Stimulated activated CD4-positive, alpha-beta T cell treated with anti-CD3 and anti-CD28 coated beads, Interleukin-2, amount 100 ng/mL, for 24 hours (primary cell): ENCODE results near the gene TRIM17.

Experiments
- DNase-seq, 2 donors: peaks; one replicate each; pipeline ENCODE4 v3.0.0-alpha.2; 2020

Gene TRIM17

DNA sequence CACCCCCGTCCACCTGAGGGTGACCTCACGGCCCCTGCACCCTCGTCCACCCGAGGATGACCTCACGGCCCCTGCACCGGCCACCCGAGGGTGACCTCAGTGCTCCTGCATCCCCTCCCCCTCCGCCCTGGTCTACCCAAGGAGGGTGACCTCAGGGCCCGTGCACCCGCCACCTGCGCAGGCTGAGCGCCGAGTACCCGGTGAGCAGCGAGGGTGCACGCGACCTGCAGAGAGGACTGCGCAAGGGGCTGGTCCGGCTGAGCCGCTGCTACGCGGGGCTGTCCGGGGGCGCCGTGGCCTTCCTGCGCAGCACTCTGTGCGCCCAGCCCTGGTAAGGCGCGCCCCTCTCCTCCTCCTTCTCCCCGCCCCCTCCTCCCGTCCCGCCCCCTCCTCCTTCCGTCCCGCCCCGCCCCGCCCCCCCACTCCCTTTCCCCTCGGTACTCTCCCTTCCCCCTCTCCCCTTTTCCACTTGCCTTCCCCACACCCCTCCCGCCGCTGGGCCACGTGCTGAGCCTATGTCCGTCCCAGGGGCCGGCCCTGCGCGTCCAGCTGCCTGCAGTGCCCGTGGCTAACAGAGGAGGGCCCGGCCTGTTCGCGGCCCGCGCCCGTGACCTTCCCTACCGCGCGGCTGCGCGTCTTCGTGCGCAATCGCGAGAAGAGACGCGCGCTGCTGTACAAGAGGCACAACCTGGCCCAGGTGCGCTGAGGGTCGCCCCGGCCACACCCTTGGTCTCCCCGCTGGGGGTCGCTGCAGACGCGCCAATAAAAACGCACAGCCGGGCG is 38.4 kb downstream of the TRIM17 start:
- peak; percentile 53 to 71 for DNase-seq

DNA sequence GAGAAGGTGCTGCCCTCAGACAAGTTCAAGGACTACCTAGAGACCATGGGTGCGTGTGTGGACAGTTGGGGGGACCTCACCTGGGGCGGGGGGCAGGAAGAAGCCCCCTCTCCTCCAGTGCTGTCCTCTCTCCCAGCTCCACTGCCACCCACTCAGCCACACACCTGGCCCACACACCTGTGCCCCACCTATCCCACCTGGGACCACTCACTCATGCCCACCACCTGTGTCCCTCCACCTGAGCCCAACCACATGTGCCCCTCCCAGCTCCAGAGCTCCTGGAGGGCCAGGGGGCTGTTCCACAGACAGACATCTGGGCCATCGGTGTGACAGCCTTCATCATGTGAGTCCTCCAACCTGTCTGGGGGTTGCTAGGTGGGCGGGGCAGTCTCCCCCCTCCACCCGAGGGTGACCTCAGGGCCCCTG is 39.0 kb downstream of the TRIM17 start:
- no peak for DNase-seq

DNA sequence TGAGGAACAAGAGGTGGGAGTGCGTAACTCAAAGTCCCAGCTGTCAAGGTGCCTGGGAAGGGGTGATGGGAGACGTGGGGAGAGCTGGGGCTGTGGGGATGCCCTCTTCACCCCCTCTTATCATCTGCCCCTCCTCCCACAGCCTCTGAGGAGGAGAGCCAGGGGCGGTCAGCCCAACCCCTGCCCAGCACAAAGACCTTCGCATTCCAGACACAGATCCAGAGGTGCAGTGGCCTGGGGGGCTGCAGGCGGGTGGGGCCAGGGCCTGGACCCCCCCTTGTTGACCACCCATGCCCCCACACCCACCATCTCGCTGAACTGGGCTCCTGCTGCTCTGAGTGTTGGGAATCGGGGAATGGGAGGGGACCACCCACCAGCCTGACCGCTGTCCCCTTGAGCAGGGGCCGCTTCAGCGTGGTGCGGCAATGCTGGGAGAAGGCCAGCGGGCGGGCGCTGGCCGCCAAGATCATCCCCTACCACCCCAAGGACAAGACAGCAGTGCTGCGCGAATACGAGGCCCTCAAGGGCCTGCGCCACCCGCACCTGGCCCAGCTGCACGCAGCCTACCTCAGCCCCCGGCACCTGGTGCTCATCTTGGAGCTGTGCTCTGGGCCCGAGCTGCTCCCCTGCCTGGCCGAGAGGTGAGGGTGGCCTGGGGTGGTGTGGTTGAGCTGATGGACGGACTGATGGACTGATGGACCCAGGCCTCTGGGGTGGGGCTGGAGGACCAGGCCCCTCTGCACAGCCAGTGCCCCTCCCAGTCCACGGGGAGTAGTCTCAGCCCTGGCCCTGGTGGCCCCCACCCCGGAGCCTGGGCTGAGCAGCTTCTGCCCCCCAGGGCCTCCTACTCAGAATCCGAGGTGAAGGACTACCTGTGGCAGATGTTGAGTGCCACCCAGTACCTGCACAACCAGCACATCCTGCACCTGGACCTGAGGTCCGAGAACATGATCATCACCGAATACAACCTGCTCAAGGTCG is 39.7 kb downstream of the TRIM17 start:
- DNase-seq: no peak

DNA sequence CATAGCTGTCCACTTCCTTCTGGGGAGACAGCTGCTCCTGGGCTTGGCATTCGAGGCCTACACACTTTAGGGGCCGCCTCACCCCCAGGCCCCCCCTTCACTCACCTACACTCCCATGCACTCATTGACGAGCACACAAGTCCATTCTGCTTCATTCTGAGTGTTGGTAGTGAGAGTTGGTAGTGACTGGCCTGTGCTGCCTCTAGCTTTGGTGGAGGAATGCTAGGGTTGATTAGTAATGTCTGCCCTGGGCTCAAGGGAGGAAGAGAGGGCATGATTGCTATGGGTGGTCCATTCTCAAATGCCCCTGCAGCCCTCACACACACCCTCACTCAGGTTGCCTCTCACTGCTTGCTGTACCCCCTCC is 40.4 kb downstream of the TRIM17 start:
- no peak for DNase-seq

DNA sequence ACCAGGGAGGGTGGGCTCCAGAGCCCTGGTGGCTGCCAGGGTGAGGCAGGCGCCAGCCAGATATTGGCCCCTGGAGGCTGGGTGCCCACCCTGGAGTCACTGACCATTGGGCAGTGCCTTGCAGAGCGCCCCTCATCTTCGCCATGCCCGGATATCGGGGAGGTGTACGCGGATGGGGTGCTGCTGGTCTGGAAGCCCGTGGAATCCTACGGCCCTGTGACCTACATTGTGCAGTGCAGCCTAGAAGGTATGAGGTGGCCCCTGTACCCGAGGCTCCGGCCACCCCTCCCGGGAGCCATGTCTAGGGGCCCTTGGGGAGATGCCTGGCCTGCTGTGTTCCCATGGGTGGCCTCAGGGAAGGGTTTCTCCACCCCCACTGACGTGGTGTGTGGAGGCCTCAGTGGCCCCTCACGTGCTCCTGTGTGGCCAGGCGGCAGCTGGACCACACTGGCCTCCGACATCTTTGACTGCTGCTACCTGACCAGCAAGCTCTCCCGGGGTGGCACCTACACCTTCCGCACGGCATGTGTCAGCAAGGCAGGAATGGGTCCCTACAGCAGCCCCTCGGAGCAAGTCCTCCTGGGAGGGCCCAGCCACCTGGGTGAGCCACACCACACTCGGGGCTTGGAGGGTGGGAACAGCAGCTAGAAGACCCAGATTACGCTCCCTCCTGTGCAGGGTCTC is 40.9 kb downstream of the TRIM17 start:
- no peak for DNase-seq

DNA sequence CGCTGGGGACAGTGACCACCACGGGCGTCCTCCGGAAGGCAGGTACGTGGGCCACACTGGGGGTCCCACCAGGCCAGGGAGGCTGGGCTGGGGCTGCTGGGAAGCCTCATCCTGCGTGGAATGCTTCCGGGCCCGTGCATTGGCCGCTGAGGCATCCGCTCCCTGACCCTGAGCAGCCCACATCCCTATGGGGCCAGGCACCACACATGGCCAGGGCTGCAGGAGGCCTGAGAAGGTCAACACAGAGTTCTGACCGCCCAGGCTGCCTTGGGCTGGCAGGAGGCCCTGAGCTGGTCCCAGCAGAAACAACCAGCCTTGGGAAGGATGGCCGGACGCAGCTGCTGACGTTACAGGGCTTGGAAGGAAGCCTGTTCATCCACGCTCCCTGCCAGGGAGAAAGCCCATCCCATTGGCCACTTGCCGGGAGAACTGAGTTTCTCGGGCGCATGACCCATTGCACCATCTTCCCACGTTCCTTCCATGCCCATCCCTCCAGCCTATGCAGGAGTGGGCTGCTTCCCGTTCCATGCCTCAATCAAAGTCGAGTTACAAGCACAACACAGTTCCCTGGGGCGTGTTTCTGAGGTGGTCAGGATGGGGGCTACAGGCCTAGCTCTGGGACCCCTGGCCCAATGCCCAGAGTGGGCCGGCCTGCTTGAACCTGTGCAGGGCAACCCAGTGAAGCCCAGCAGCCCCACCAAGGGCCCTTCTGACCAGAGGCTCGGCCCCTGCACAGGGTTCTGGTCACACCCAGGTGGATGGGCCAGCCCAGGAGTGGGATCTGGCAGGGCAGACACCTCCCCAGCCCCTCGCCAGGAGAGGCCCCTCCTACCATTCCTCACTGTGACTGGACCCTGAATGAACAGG is 41.7 kb downstream of the TRIM17 start:
- no peak for DNase-seq

- DNase-seq: no peak
These were observed 42.7 kb downstream of the TRIM17 start for GRCh38 chr1:228373681-228374571.

DNA sequence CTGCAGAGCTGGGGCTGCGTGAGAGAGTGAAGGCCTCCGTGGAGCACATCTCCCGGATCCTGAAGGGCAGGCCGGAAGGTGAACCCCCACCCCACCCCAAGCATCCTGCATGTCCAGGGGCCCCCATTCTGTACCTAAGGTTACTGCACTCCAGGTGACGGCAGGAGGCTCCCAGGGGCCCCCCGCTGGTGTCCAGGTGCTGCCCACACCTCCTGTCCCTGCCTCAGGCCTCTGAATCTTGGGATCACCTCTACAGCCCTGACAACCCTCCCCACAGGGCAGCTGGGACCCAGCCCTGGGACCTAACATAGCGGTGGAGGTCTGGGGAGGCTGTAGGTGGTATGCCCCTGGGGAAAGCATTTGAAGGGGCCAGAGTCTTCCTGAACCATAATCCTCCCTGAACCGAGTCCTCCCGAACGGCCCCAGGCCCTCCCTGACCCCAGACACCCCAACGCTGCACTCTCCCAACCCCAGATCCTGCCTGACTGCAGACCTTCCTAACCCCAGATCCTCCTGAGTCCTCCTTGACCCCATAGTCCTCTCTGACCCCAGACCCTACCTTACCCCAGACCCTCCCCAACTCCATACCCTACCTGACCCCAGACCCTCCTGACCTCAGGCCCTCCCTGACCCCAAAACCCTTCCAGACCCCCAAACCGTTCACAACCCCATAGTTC is 43.5 kb downstream of the TRIM17 start:
- DNase-seq: no peak

GRCh38 chr1:228372183-228373003 is 44.3 kb downstream of the TRIM17 start:
- no peak for DNase-seq

- DNase-seq: no peak
These were observed 44.9 kb downstream of the TRIM17 start for GRCh38 chr1:228371741-228372182.

- no peak for DNase-seq
These were observed 45.5 kb downstream of the TRIM17 start for GRCh38 chr1:228370941-228371740.

DNA sequence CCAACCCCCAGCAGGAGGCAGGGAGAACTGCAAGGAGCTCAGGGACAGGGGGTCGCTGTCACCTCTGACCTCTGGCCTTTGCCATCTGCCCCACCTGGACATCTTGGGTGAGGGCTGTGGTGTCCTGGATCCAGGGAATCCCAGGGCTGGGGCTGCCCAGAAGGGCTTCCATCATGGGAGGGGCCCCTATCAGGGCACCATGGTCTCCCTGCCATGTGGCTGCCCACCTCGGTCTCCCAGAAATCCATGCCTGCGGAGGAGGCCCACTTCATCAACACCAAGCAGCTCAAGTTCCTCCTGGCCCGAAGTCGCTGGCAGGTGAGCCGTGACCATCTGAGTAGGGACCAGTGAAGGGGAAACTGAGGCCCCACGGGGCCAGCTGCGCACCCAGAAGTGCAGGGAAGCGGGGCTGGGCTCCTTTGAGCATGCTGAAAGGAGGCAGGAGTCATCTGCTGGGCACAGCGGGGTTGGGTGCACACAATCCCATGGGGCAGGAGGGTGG is 46.2 kb downstream of the TRIM17 start:
- DNase-seq: no peak

DNA sequence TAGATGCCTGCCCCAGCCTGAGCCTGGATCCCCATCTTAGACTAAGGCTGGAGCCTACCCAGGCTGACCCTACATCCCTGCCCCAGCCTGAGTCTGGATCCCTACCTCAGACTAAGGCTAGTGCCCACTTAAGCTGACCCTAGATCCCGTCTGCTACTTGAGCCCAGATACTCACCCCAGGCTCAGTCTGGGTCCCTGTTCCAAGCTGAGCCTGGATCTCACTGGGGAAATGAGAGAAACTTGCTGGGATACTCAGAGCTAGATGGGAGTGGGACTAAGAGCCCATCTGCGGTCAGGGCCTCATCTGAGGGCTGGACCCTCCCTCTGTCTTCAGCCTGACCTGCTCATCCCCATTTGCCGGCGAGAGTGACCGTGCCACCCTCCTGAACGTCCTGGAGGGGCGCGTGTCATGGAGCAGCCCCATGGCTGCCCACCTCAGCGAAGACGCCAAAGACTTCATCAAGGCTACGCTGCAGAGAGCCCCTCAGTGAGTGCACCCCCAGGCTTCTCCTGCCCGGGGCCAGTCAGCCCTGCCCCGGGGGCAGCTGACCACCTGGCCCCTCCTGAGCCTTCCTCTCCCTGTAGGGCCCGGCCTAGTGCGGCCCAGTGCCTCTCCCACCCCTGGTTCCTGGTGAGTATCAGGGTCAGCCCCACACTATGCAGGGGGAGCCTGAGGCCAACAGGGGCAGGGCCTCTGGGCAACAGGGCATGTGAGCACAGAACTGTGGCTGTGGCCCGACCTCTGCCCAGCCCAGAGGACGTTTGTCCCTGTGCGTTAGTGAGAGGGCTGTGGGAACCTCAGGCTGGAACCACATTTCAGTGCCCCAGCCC is 46.8 kb downstream of the TRIM17 start:
- DNase-seq: no peak

DNA sequence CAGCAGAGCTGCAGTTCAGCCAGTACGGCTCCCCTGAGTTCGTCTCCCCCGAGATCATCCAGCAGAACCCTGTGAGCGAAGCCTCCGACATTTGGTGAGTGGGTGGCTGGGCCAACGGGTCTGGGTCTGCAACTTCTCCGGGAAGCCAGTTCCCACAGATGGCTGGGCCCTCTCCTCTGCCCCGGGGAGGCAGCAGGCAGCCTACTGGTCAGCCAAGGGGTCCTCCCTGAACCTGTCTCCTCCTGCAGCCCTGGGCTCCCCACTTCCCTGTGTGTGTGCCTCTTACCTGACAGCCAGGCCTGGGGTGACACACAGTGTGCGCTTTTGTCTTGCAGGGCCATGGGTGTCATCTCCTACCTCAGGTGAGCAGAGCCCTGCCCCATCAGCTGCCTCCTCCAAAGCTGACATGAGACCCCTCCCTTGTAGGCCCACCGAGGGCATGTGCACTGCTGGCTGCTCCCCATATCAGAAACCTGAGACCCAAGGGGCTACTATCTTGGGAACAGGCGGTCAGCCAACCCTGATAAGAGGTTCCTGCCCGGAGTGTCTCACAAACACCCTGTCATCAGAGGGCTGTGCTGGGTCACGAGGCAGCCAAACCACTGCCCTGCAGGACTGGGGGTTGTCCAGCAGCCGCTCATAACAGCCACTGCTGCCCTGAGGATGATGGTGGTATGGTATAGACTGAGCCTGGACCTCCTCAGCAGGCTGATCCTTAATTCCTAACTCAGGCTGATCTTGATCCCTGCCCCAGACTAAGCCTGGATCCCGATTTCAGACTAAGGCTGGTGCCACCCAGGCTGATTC is 47.7 kb downstream of the TRIM17 start:
- DNase-seq: no peak

GRCh38 chr1:228367798-228368791 is 48.6 kb downstream of the TRIM17 start:
- DNase-seq: no peak
